H1 (cell line): Measurements from ENCODE around the gene ERP44. TPM values are rescaled to one million over a fixed set of nuclear protein-coding genes. Genes with fewer than 3 reads are reported as not detected.

Experiments used
- CTCF ChIA-PET: fragments of 300-600 bp; sonication (Branson Sonifier 250); formaldehyde crosslinking; loops from one replicate; lab custom pipeline; 2021; ENCODE audit not compliant: partially characterized antibody; lab: Charles Lee
- POLR2A ChIA-PET: fragments of 300-600 bp; sonication (Branson Sonifier 250); formaldehyde crosslinking; loops from one replicate; lab custom pipeline; 2021; ENCODE audit warnings: inconsistent platforms; ENCODE audit not compliant: partially characterized antibody; lab: Charles Lee
- DNase-seq, 2 experiments: peaks; one replicate each; pipeline versions ENCODE4 v3.0.0 to v3.0.0-alpha.2; 2010 to 2022; ENCODE audit warnings: low spot score in 2 of 2, low read depth in 1 of 2, mixed read lengths in 1 of 2
- FAIRE-seq: peaks from 2 replicates; lab custom pipeline; 2011; peaks lifted over from hg19 to GRCh38; lab: Jason Lieb, UNC
- H2AFZ ChIP-seq: 2 replicates; pipeline ENCODE4 v1.8.1; 2012; ENCODE audit warnings: low read length, inconsistent platforms
- H2AK5ac ChIP-seq: 2 replicates; pipeline ENCODE4 v1.6.1; 2013; ENCODE audit warnings: low read depth, low read length
- H2BK120ac ChIP-seq: replicated peaks from 2 replicates; pipeline ENCODE3; 2013; ENCODE audit warnings: low read depth, low read length, inconsistent platforms
- H2BK12ac ChIP-seq: 2 replicates; pipeline ENCODE4 v1.6.1; 2013; ENCODE audit warnings: low read depth, low read length
- H2BK15ac ChIP-seq: 2 replicates; pipeline ENCODE4 v1.6.1; 2013; ENCODE audit warnings: low read length
- H2BK20ac ChIP-seq: 2 replicates; pipeline ENCODE4 v1.6.1; 2013; ENCODE audit warnings: low read length
- H2BK5ac ChIP-seq: 2 replicates; pipeline ENCODE4 v1.6.1; 2013; ENCODE audit warnings: low read depth, low read length
- H3K14ac ChIP-seq: 2 replicates; pipeline ENCODE4 v1.6.1; 2013; ENCODE audit warnings: inconsistent platforms; ENCODE audit not compliant: insufficient read length
- H3K18ac ChIP-seq: 2 replicates; pipeline ENCODE4 v1.6.1; 2013; ENCODE audit warnings: low read length; ENCODE audit errors: extremely low read depth
- H3K23ac ChIP-seq: 2 replicates; pipeline ENCODE4 v1.6.1; 2013; ENCODE audit warnings: inconsistent platforms; ENCODE audit not compliant: insufficient read length
- H3K23me2 ChIP-seq: 2 replicates; pipeline ENCODE4 v1.6.1; 2013; ENCODE audit warnings: low read depth, low read length
- H3K27ac ChIP-seq: 2 replicates; pipeline ENCODE4 v1.6.1; 2011; ENCODE audit warnings: low read depth, low read length, inconsistent platforms
- H3K27me3 ChIP-seq, 4 experiments: replicated peaks in 1 of 4; 1 replicate in 1 of 4; 2 replicates in 3 of 4; pipeline versions ENCODE4 v1.6.1 to v1.8.1; 2011 to 2013; ENCODE audit warnings: low read length in 3 of 4, mild to moderate bottlenecking in 3 of 4, inconsistent platforms in 2 of 4, mixed read lengths in 2 of 4, moderate library complexity in 1 of 4; ENCODE audit not compliant: control insufficient read depth in 3 of 4, insufficient read depth in 3 of 4; ENCODE audit errors: extremely low read depth in 1 of 4
- H3K36me3 ChIP-seq, 4 experiments: 2 replicates each; pipeline versions ENCODE4 v1.6.1 to v1.8.1; 2011 to 2013; ENCODE audit warnings: mild to moderate bottlenecking in 4 of 4, low read length in 3 of 4, moderate library complexity in 2 of 4, control low read depth in 1 of 4, inconsistent platforms in 1 of 4; ENCODE audit not compliant: insufficient read depth in 4 of 4, control insufficient read depth in 2 of 4
- H3K4ac ChIP-seq: replicated peaks from 2 replicates; pipeline ENCODE3; 2013; ENCODE audit warnings: low read length, low read depth, mixed read lengths, inconsistent platforms; ENCODE audit not compliant: insufficient read length
- H3K4me1 ChIP-seq, 4 experiments: replicated peaks in 1 of 4; 1 replicate in 1 of 4; 2 replicates in 3 of 4; pipeline versions ENCODE4 v1.6.1 to v1.8.1; 2011 to 2013; ENCODE audit warnings: low read length in 3 of 4, inconsistent platforms in 2 of 4, mixed read lengths in 1 of 4; ENCODE audit not compliant: insufficient read depth in 4 of 4, control insufficient read depth in 3 of 4
- H3K4me2 ChIP-seq, 2 experiments: 2 replicates each; pipeline versions ENCODE4 v1.6.1 to v1.8.1; 2011 to 2013; ENCODE audit warnings: low read depth in 2 of 2, low read length in 2 of 2, control low read depth in 1 of 2, inconsistent platforms in 1 of 2, mild to moderate bottlenecking in 1 of 2; ENCODE audit not compliant: insufficient read depth in 1 of 2
- H3K4me3 ChIP-seq, 4 experiments: fragments of 200-600, 300-600 bp in 1 of 4; sonication (generic), shearing (Covaris generic), sonication (Bioruptor Twin) in 1 of 4; 2 replicates each; pipeline versions ENCODE4 v1.5.1 to v1.8.1; 2011 to 2016; ENCODE audit warnings: low read length in 4 of 4, low read depth in 3 of 4, control low read depth in 2 of 4, inconsistent platforms in 2 of 4, mild to moderate bottlenecking in 2 of 4, mixed read lengths in 1 of 4, moderate library complexity in 1 of 4; ENCODE audit not compliant: insufficient read depth in 2 of 4; ENCODE audit errors: extremely low read depth in 1 of 4
- H3K56ac ChIP-seq: replicated peaks from 2 replicates; pipeline ENCODE3; 2013; ENCODE audit warnings: low read depth, mild to moderate bottlenecking, mixed read lengths, low read length, inconsistent platforms; ENCODE audit not compliant: insufficient read length
- H3K79me1 ChIP-seq: 2 replicates; pipeline ENCODE4 v1.6.1; 2013; ENCODE audit warnings: low read depth, low read length, control low read depth
- H3K79me2 ChIP-seq, 2 experiments: 2 replicates each; pipeline versions ENCODE4 v1.6.1 to v1.8.1; 2012 to 2013; ENCODE audit warnings: low read length in 2 of 2, mild to moderate bottlenecking in 2 of 2, inconsistent platforms in 1 of 2; ENCODE audit not compliant: insufficient read depth in 2 of 2, control insufficient read depth in 1 of 2
- H3K9ac ChIP-seq, 4 experiments: replicated peaks in 1 of 4; 1 replicate in 1 of 4; 2 replicates in 3 of 4; pipeline versions ENCODE4 v1.6.1 to v1.8.1; 2011 to 2013; ENCODE audit warnings: low read depth in 3 of 4, low read length in 3 of 4, control low read depth in 2 of 4, mild to moderate bottlenecking in 2 of 4, moderate library complexity in 2 of 4, inconsistent platforms in 1 of 4; ENCODE audit errors: extremely low read depth in 1 of 4
- H3K9me3 ChIP-seq, 2 experiments: 2 replicates each; pipeline versions ENCODE4 v1.6.1 to v1.8.1; 2012 to 2013; ENCODE audit warnings: mild to moderate bottlenecking in 2 of 2, moderate library complexity in 2 of 2, control low read depth in 1 of 2, inconsistent platforms in 1 of 2, low read depth in 1 of 2, low read length in 1 of 2, mixed read lengths in 1 of 2; ENCODE audit not compliant: insufficient read depth in 2 of 2
- H4K20me1 ChIP-seq, 2 experiments: replicated peaks in 1 of 2; 2 replicates each; pipeline versions ENCODE3 to v1.8.1; 2011 to 2013; ENCODE audit warnings: inconsistent platforms in 2 of 2, low read length in 2 of 2, mild to moderate bottlenecking in 1 of 2; ENCODE audit not compliant: insufficient read depth in 2 of 2, control insufficient read depth in 1 of 2
- H4K5ac ChIP-seq: 2 replicates; pipeline ENCODE4 v1.6.1; 2013; ENCODE audit warnings: low read length, low read depth, mixed read lengths, inconsistent platforms; ENCODE audit not compliant: insufficient read length
- H4K8ac ChIP-seq: 2 replicates; pipeline ENCODE4 v1.8.0; 2013; ENCODE audit warnings: mild to moderate bottlenecking, moderate library complexity, low read length, inconsistent platforms; ENCODE audit not compliant: insufficient read depth; ENCODE audit errors: extremely low read depth
- H4K91ac ChIP-seq: replicated peaks from 2 replicates; pipeline ENCODE3; 2013; ENCODE audit warnings: low read length, mixed read lengths, inconsistent platforms; ENCODE audit not compliant: insufficient read length
- ATF3 ChIP-seq: IDR thresholded peaks from 2 replicates; pipeline ENCODE4 v1.6.1; 2011; ENCODE audit warnings: low read depth, mild to moderate bottlenecking, low read length; ENCODE audit not compliant: insufficient read depth
- BCL11A ChIP-seq, 2 experiments: IDR thresholded peaks; one replicate each; pipeline ENCODE4 v1.6.1; 2011; ENCODE audit warnings: low read depth in 2 of 2, low read length in 2 of 2, mild to moderate bottlenecking in 2 of 2
- EZH2 ChIP-seq: fragments of 200-600 bp; sonication (generic); IDR thresholded peaks from 2 replicates; pipeline ENCODE4 v1.7.1; 2012; ENCODE audit warnings: low read depth, mild to moderate bottlenecking, moderate library complexity, low read length, inconsistent platforms; ENCODE audit not compliant: severe bottlenecking
- GABPA ChIP-seq: IDR thresholded peaks from 2 replicates; pipeline ENCODE4 v1.6.1; 2011; ENCODE audit warnings: mild to moderate bottlenecking, low read length, moderate library complexity, borderline replicate concordance; ENCODE audit not compliant: insufficient read depth
- JUN ChIP-seq: IDR thresholded peaks from 2 replicates; pipeline ENCODE4 v1.6.1; 2011; ENCODE audit warnings: low read depth, mild to moderate bottlenecking, improper control_type of control experiment, low read length
- JUND ChIP-seq: IDR thresholded peaks from 2 replicates; pipeline ENCODE4 v1.6.1; 2011; ENCODE audit warnings: mild to moderate bottlenecking, improper control_type of control experiment, low read length
- KDM4A ChIP-seq: IDR thresholded peaks from one replicate; pipeline ENCODE4 v1.7.1; 2012; ENCODE audit warnings: low read depth, mild to moderate bottlenecking, moderate library complexity, low read length, inconsistent platforms; ENCODE audit not compliant: severe bottlenecking
- SUZ12 ChIP-seq: fragments of 200-600 bp; sonication (generic); IDR thresholded peaks from 2 replicates; pipeline ENCODE4 v1.6.1; 2012; ENCODE audit warnings: mild to moderate bottlenecking, inconsistent platforms, low read length, moderate library complexity, mixed read lengths
- TAF1 ChIP-seq: IDR thresholded peaks from 2 replicates; pipeline ENCODE4 v1.6.1; 2011; ENCODE audit warnings: mild to moderate bottlenecking, low read depth, low read length
- ZNF274 ChIP-seq: IDR thresholded peaks from 2 replicates; pipeline ENCODE4 v1.7.0; 2012; ENCODE audit warnings: low read length, borderline replicate concordance; ENCODE audit errors: extremely low read depth
- WGBS, 2 experiments: shearing (Covaris generic) in 1 of 2; methylation state at CpG; one replicate each; pipeline versions ENCODE4 v1.1.6 to v1.1.7; 2013 to 2015; ENCODE audit warnings: low lambda C conversion rate in 2 of 2, mixed read lengths in 2 of 2, inconsistent platforms in 1 of 2, low coverage in 1 of 2, missing lambda C conversion rate in 1 of 2; ENCODE audit not compliant: insufficient replicate concordance in 2 of 2, insufficient coverage in 1 of 2, insufficient read length in 1 of 2; ENCODE audit errors: extremely low coverage in 1 of 2, missing lambda C conversion rate in 1 of 2; 5-methylcytosine and 5-hydroxymethylcytosine counted together
- polyA plus RNA-seq, 7 experiments: library from polyadenylated mRNA; depleted of rRNA in 3 of 7; stranded (reverse) in 5 of 7; unstranded in 2 of 7; fragments of >200 nt in 5 of 7; fragments of 200-250 nt in 2 of 7; gene quantifications; 1 replicate in 5 of 7; 2 replicates in 1 of 7; 4 replicates in 1 of 7; pipeline versions ENCODE4 v1.2.1 to v1.2.3, GENCODE V29; 2011 to 2013; ENCODE audit warnings: missing spikeins in 2 of 7, mixed read lengths in 2 of 7
- total RNA-seq: library from RNA; stranded (reverse); fragmentation: NEBNext Ultra II Directional; extraction: Animal tissue kit (Norgen Biotek cat#: 25700); gene quantifications from 2 replicates; pipeline ENCODE4 v1.2.1, GENCODE V29; 2021

ERP44 gene
- total and polyA plus RNA-seq, 2 of the 8 experiments (the other 6 are each of a cell fraction or from before 2014, with no cell fraction given): 5.7 to 15.6 TPM

- no peak overlapping the region for H3K18ac ChIP-seq
- H3K9me3 ChIP-seq: no peaks in the 10 kb centered on the region
- no peak overlapping the region for H3K27ac ChIP-seq
- CTCF ChIA-PET: interaction anchor here (0.6 kb wide), 1 partner anchor 250 kb away, joined by 3 read pairs; no protein-coding TSS in a partner anchor
- H4K5ac ChIP-seq: no peak overlapping the region
- no peak for DNase-seq
- no peak overlapping the region for H4K8ac ChIP-seq
- no peak overlapping the region for H3K56ac ChIP-seq
- no peak overlapping the region for H4K91ac ChIP-seq
- no peaks in the 10 kb centered on the region for H4K20me1 ChIP-seq
- H2BK120ac ChIP-seq: no peak overlapping the region
- no peak overlapping the region for H3K9ac ChIP-seq
- no peaks in the 10 kb centered on the region for H3K79me1 ChIP-seq
- no peak overlapping the region for H3K4ac ChIP-seq
- H2BK12ac ChIP-seq: no peak overlapping the region
- H3K79me2 ChIP-seq: no peaks in the 10 kb centered on the region
- H2AFZ ChIP-seq: no peak overlapping the region
- H3K36me3 ChIP-seq: peaks cover 0 to 13% (median 7%) of the 10 kb centered on the region in 4 experiments; a peak in 5 of 8 replicates
- H3K4me3 ChIP-seq: no peak overlapping the region
- no peak overlapping the region for H3K4me2 ChIP-seq
- no peak overlapping the region for H3K23ac ChIP-seq
- TF ChIP-seq TAF1 (no peak), JUND (no peak), EZH2 (no peak), SUZ12 (no peak), ATF3 (no peak), ZNF274 (no peak), BCL11A (IDR thresholded peaks at IDR 0.05; ENCODE audit: low read depth in 2 of 2, low read length in 2 of 2) (no peak), GABPA (no peak), JUN (no peak), KDM4A (no peak)
- TF ChIP-seq, all 59 proteins: peak for 0
- H2BK20ac ChIP-seq: no peak overlapping the region
- H2BK5ac ChIP-seq: no peak overlapping the region
- peaks cover 2 to 3% (median 3%) of the 10 kb centered on the region in 4 experiments; a peak in 3 of 7 replicates for H3K4me1 ChIP-seq
- no peak overlapping the region for H2BK15ac ChIP-seq
- peaks cover 3% of the 10 kb centered on the region; the same call in 1 of the 2 replicates for H3K23me2 ChIP-seq
- no peaks in the 10 kb centered on the region for H3K27me3 ChIP-seq
- no peak for FAIRE-seq
- POLR2A ChIA-PET: no interaction called here
- 75% methylated on average over 4 of the region's 4 CpGs; no CpG with 5 or more reads in 1 of the 2 experiments for WGBS, 2 experiments
- H2AK5ac ChIP-seq: no peak overlapping the region
- no peak overlapping the region for H3K14ac ChIP-seq
Measured at GRCh38 chr9:100104314-100104713, 5.5 kb upstream of the ERP44 start.
